ENCODE results near the gene OR9G4.

The OR9G4 gene

GRCh38 chr11:56748597-56748996, at the start of gene OR9G4:
Gene OR9G4, minus strand, starts transcription at chr11:56748697. Its CDS starts 4,931 bp downstream, at chr11:56743766.
- no peak within 1 kb of the TSS for H3K4me3 ChIP-seq (ENCODE audit: low read length)
- H3K36me3 ChIP-seq (ENCODE audit: control insufficient read depth, insufficient read depth, low read length), result no peaks in the 10 kb centered on the region
- no peaks in the 10 kb centered on the region for H3K27me3 ChIP-seq (ENCODE audit: control insufficient read depth, insufficient read depth, low read length)
- H3K27ac ChIP-seq (ENCODE audit: low read depth, low read length), result no peak within 1 kb of the TSS
- no peaks in the 10 kb centered on the region for H3K4me1 ChIP-seq (ENCODE audit: control insufficient read depth, insufficient read depth, low read length)
- H3K9ac ChIP-seq (ENCODE audit: low read length), result no peak within 1 kb of the TSS

DNA sequence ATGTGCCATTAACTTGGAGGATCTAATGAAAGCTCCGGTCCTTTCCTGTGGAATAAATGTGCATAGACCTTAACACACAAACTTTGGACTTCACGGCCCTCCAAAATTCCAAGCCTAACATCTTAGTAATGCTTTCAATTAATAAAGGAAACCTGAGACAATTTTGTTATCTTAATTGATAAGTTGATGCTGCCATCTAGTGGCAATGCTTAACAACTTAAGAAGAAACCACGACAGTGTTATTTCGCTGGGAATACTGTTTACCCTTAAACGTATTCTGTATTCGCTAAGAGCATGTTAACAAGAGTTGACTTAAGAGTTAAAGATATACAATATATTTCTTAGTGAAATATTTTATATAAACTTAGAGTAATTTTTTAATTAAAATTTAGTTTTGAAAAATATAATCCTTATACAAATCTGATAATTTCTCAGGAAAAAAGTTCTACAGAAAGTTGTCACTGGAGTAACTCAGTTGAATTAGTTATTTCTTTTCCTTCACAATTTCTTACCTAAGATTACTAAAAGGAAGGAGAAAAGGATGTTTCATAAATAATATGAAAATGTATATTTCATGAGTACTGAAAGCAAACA, 35.0 kb upstream of the OR9G4 start:
- peak overlapping the region; percentile 48 for H3K4me3 ChIP-seq (ENCODE audit: low read length)
- no peak overlapping the region for H3K27ac ChIP-seq (ENCODE audit: low read depth, low read length)
- H3K9ac ChIP-seq (ENCODE audit: low read length), result no peak overlapping the region
- no peaks in the 10 kb centered on the region for H3K27me3 ChIP-seq (ENCODE audit: control insufficient read depth, insufficient read depth, low read length)
- H3K4me1 ChIP-seq (ENCODE audit: control insufficient read depth, insufficient read depth, low read length), result no peaks in the 10 kb centered on the region
- H3K36me3 ChIP-seq (ENCODE audit: control insufficient read depth, insufficient read depth, low read length), result no peaks in the 10 kb centered on the region

DNA sequence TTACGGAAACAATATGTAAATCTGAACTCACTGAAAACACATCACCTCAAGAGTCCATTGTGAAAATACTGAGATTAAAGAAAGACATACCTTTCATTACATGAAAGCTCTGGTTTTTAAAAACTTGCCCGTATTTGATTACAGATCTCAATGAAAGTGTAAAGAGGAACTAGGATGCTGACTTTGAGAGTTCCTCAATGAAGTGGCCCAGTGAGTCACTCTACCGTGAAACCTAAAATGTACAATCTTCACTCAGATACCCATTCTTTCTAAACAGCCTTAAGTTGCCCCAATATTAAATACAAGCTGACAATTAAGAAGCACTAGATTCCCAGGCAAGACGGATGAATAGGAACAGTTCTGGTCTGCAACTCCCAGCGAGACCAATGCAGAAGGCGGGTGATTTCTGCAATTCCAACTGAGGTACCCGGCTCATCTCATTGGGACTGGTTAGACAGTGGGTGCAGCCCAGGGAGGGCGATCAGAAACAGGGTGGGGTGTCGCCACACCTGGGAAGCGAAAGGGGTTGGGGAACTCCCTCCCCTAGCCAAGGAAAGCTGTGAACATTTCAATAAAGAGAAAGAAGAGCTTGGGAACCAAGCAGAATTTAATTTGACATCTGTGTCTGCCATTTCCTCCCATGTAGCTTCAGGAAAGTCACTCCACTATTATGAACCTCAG, 33.8 kb upstream of the OR9G4 start:
- Histone ChIP-seq H3K4me3 (ENCODE audit: low read length) (no peak overlapping the region), H3K4me1 (ENCODE audit: control insufficient read depth, insufficient read depth, low read length) (no peaks in the 10 kb centered on the region), H3K9ac (ENCODE audit: low read length) (no peak overlapping the region), H3K27ac (ENCODE audit: low read depth, low read length) (no peak overlapping the region), H3K27me3 (ENCODE audit: control insufficient read depth, insufficient read depth, low read length) (no peaks in the 10 kb centered on the region), H3K36me3 (ENCODE audit: control insufficient read depth, insufficient read depth, low read length) (no peaks in the 10 kb centered on the region)

GRCh38 chr11:56776809-56777208, 28.3 kb upstream of the OR9G4 start:
- no peak overlapping the region for H3K4me3 ChIP-seq (ENCODE audit: low read length)
- H3K27ac ChIP-seq (ENCODE audit: low read depth, low read length), result no peak overlapping the region
- H3K27me3 ChIP-seq (ENCODE audit: control insufficient read depth, insufficient read depth, low read length), result no peaks in the 10 kb centered on the region
- no peaks in the 10 kb centered on the region for H3K36me3 ChIP-seq (ENCODE audit: control insufficient read depth, insufficient read depth, low read length)
- H3K4me1 ChIP-seq (ENCODE audit: control insufficient read depth, insufficient read depth, low read length), result no peaks in the 10 kb centered on the region
- H3K9ac ChIP-seq (ENCODE audit: low read length), result no peak overlapping the region

DNA sequence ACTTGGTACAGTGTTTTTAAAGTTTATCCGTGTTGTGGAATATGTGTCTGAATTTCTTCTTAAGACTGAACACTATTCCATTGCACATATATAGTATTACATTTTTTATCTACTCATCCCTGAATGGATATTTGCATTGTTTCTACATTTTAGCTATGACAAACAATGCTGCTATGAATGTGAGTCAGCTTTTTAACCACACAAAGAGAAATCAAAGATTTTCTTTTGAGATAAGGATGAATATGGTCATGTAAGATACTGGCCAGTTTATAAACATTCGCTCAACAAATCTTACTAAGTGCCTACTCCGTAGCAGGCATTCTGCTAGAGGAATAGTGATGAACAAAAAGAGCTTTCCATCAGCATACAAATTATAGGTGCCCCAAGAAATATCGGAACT, 16.5 kb upstream of the OR9G4 start:
- Histone ChIP-seq H3K36me3 (ENCODE audit: control insufficient read depth, insufficient read depth, low read length) (no peaks in the 10 kb centered on the region), H3K27ac (ENCODE audit: low read depth, low read length) (no peak overlapping the region), H3K4me3 (ENCODE audit: low read length) (no peak overlapping the region)

DNA sequence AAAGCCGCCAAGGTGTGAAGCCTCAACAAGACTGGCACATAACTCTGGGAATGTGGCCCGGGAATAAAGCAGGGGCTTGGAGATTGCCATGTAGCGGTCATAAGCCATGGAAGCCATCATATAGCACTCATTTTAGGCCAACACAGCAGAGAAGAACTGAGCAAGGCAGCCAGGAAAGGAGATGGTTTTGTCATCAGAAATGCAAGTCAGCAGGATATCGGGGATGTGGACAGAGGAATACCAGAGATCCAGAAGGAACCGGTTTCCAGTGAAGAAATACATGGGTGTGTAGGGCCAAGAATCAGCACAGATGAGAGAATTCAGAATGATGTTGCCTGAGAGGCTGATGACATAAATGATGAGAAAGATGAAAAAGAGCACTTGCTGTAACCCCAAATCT, 3.0 kb upstream of the OR9G4 start:
- H3K27me3 ChIP-seq (ENCODE audit: control insufficient read depth, insufficient read depth, low read length), result no peaks in the 10 kb centered on the region
- no peak overlapping the region for H3K4me3 ChIP-seq (ENCODE audit: low read length)
- H3K9ac ChIP-seq (ENCODE audit: low read length), result no peak overlapping the region
- no peaks in the 10 kb centered on the region for H3K36me3 ChIP-seq (ENCODE audit: control insufficient read depth, insufficient read depth, low read length)
- no peak overlapping the region for H3K27ac ChIP-seq (ENCODE audit: low read depth, low read length)
- H3K4me1 ChIP-seq (ENCODE audit: control insufficient read depth, insufficient read depth, low read length), result no peaks in the 10 kb centered on the region

More for the DNA sequence above, 16.5 kb upstream of the OR9G4 start:
- no peak overlapping the region for H3K9ac ChIP-seq (ENCODE audit: low read length)
- H3K4me1 ChIP-seq (ENCODE audit: control insufficient read depth, insufficient read depth, low read length), result no peaks in the 10 kb centered on the region
- no peaks in the 10 kb centered on the region for H3K27me3 ChIP-seq (ENCODE audit: control insufficient read depth, insufficient read depth, low read length)

DNA sequence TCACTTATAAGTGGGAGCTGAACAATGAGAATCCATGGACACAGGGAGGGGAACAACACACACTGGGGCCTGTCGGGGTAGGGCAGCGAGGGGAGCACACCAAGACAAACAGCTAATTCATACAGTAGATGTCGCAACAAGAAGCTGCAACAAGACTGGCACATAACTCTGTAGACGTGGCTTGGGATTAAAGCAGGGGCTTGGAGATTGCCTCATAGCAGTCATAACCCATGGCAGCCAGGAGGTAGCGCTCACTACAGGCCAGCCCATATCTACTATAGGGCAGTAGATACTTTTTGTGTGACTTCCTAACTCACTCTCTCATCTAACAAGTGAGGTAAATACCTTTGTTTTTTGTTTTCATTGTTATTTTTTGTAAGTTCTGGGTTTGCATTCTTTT, 1.7 kb upstream of the OR9G4 start:
- no peaks in the 10 kb centered on the region for H3K36me3 ChIP-seq (ENCODE audit: control insufficient read depth, insufficient read depth, low read length)
- H3K9ac ChIP-seq (ENCODE audit: low read length), result no peak overlapping the region
- H3K27ac ChIP-seq (ENCODE audit: low read depth, low read length), result no peak overlapping the region
- H3K27me3 ChIP-seq (ENCODE audit: control insufficient read depth, insufficient read depth, low read length), result no peaks in the 10 kb centered on the region
- no peak overlapping the region for H3K4me3 ChIP-seq (ENCODE audit: low read length)
- H3K4me1 ChIP-seq (ENCODE audit: control insufficient read depth, insufficient read depth, low read length), result no peaks in the 10 kb centered on the region

- H3K4me1 ChIP-seq (ENCODE audit: control insufficient read depth, insufficient read depth, low read length), result no peaks in the 10 kb centered on the region
- H3K36me3 ChIP-seq (ENCODE audit: control insufficient read depth, insufficient read depth, low read length), result no peaks in the 10 kb centered on the region
- H3K9ac ChIP-seq (ENCODE audit: low read length), result no peak overlapping the region
- no peak overlapping the region for H3K4me3 ChIP-seq (ENCODE audit: low read length)
- H3K27me3 ChIP-seq (ENCODE audit: control insufficient read depth, insufficient read depth, low read length), result no peaks in the 10 kb centered on the region
- H3K27ac ChIP-seq (ENCODE audit: low read depth, low read length), result no peak overlapping the region
These were observed 7.6 kb downstream of the OR9G4 start for GRCh38 chr11:56740886-56741285.

DNA sequence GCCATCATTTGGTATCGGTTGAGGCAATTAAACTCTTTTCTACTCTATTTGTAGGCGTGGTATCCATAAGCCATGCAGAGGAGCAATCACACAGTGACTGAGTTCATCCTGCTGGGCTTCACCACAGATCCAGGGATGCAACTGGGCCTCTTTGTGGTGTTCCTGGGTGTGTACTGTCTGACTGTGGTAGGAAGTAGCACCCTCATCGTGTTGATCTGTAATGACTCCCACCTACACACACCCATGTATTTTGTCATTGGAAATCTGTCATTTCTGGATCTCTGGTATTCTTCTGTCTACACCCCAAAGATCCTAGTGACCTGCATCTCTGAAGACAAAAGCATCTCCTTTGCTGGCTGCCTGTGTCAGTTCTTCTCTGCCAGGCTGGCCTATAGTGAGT, 8.4 kb downstream of the OR9G4 start:
- Histone ChIP-seq H3K9ac (ENCODE audit: low read length) (no peak overlapping the region), H3K27me3 (ENCODE audit: control insufficient read depth, insufficient read depth, low read length) (no peaks in the 10 kb centered on the region), H3K4me1 (ENCODE audit: control insufficient read depth, insufficient read depth, low read length) (no peaks in the 10 kb centered on the region), H3K27ac (ENCODE audit: low read depth, low read length) (no peak overlapping the region), H3K36me3 (ENCODE audit: control insufficient read depth, insufficient read depth, low read length) (no peaks in the 10 kb centered on the region), H3K4me3 (ENCODE audit: low read length) (no peak overlapping the region)

DNA sequence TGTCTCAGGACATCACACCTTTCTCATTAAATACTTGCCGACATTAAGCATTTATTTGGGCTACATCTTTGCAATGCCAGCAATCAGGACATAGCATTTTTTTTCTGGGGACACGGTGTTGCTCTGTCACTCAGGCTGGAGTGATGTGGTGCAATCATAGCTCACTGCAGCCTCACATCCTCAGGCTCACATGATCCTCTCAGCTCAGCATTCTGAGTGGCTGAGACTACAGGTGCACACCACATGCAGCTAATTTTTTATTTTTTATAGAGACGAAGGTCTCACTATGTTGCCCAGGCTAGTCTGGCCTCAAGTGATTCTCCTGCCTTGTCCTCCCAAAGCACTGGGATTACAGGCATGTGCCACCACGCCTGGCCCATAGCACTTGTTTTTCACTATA, 28.0 kb downstream of the OR9G4 start:
- Histone ChIP-seq H3K27me3 (ENCODE audit: control insufficient read depth, insufficient read depth, low read length) (no peaks in the 10 kb centered on the region), H3K4me1 (ENCODE audit: control insufficient read depth, insufficient read depth, low read length) (no peaks in the 10 kb centered on the region)

DNA sequence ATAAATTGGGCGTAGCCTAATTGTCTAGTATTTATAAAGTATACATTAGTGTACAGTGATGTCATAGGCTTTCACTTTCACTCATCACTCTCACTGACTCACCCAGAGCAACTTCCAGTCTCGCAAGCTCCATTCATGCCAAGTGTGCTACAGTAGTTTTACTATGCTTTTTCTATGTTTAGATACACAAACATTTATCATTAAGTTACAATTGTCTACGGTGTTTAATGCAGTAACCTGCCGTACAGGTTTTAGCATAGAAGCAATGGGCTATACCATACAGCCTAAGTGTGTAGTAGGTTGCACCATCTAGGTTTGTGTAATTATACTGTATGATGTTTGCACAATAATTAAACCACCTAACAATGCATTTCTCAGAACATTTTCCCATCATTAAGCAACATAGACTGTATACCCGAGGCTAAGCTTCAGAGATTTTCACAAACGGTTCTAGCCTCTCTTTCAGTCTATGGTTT, 32.1 kb downstream of the OR9G4 start:
- no peak overlapping the region for H3K27ac ChIP-seq (ENCODE audit: low read depth, low read length)
- H3K4me3 ChIP-seq (ENCODE audit: low read length), result no peak overlapping the region
- no peaks in the 10 kb centered on the region for H3K4me1 ChIP-seq (ENCODE audit: control insufficient read depth, insufficient read depth, low read length)
- no peak overlapping the region for H3K9ac ChIP-seq (ENCODE audit: low read length)
- H3K36me3 ChIP-seq (ENCODE audit: control insufficient read depth, insufficient read depth, low read length), result no peaks in the 10 kb centered on the region
- H3K27me3 ChIP-seq (ENCODE audit: control insufficient read depth, insufficient read depth, low read length), result no peaks in the 10 kb centered on the region

More for the DNA sequence above, 28.0 kb downstream of the OR9G4 start:
- Histone ChIP-seq H3K9ac (ENCODE audit: low read length) (no peak overlapping the region), H3K27ac (ENCODE audit: low read depth, low read length) (no peak overlapping the region), H3K36me3 (ENCODE audit: control insufficient read depth, insufficient read depth, low read length) (no peaks in the 10 kb centered on the region), H3K4me3 (ENCODE audit: low read length) (no peak overlapping the region)

DNA sequence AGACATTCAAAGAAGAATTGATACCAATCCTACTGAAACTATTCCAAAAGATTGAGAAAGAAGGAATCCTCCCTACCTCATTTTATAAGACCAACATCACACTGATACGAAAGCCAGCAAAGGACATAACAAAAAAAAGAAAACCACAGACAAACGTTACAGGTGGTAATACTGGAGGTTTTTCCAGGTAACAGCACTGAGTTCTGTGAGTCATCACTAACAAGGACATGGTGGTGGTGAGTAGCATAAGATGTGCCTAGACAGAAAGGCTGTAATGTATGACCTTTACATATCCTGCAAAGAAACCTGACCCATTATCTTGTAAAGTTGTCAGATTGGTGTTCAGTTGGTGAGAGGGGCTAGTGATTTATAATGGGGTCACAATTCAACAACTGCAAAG, 34.3 kb downstream of the OR9G4 start:
- Histone ChIP-seq H3K4me3 (ENCODE audit: low read length) (no peak overlapping the region), H3K9ac (ENCODE audit: low read length) (no peak overlapping the region), H3K27ac (ENCODE audit: low read depth, low read length) (no peak overlapping the region), H3K27me3 (ENCODE audit: control insufficient read depth, insufficient read depth, low read length) (no peaks in the 10 kb centered on the region), H3K4me1 (ENCODE audit: control insufficient read depth, insufficient read depth, low read length) (no peaks in the 10 kb centered on the region), H3K36me3 (ENCODE audit: control insufficient read depth, insufficient read depth, low read length) (no peaks in the 10 kb centered on the region)

DNA sequence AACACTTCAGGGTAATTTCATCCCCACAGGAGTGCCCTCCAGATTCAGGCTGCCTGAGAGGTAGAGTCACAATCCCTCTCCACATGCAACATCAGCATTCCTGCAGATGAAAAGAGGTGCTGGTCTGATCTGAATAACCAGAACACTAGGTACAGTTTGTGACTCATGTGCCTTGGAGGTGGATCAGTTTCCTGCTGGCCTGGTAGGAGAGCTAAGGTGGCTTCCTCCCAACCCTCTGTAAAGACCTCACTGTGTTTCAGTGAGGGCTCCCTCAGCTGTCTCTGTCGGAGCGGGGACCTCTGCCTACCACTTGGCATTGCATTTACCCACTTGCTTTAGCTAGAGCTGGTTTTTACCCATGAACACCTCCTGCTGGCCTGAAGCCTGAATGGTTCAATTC, 42.0 kb downstream of the OR9G4 start:
- no peaks in the 10 kb centered on the region for H3K27me3 ChIP-seq (ENCODE audit: control insufficient read depth, insufficient read depth, low read length)
- no peaks in the 10 kb centered on the region for H3K36me3 ChIP-seq (ENCODE audit: control insufficient read depth, insufficient read depth, low read length)
- H3K9ac ChIP-seq (ENCODE audit: low read length), result no peak overlapping the region
- no peaks in the 10 kb centered on the region for H3K4me1 ChIP-seq (ENCODE audit: control insufficient read depth, insufficient read depth, low read length)
- no peak overlapping the region for H3K27ac ChIP-seq (ENCODE audit: low read depth, low read length)
- no peak overlapping the region for H3K4me3 ChIP-seq (ENCODE audit: low read length)
